Measurements from ENCODE around the gene CKAP2.

GRCh38 chr13:52452470-52452869 lies 2.8 kb upstream of the CKAP2 start:
- TF ChIP-seq EGR1 (IDR thresholded peaks at IDR 0.05; ENCODE audit: low read depth) (no peak), FOSL1 (IDR thresholded peaks at IDR 0.05; ENCODE audit: low read depth) (no peak), CTCF (IDR thresholded peaks at IDR 0.05 in 2 of 3, conservative IDR thresholded peaks at IDR 0.05 in 1 of 3; ENCODE audit: borderline replicate concordance in 1 of 3, insufficient read depth in 1 of 3, low read depth in 2 of 3, low read length in 2 of 3) (no peak), SP1 (IDR thresholded peaks at IDR 0.05; ENCODE audit: low read depth) (no peak), POLR2A (IDR thresholded peaks at IDR 0.05; ENCODE audit: borderline replicate concordance, extremely low read depth, insufficient read depth, insufficient read length) (no peak)
